HL-60/S4 treated with retinoic acid at 250 ng/mL for 4 days and 3 days (cell line): Measurements from ENCODE around the gene GSS.

Experiments used
- in situ Hi-C: fragments of 300-500 bp; cut with MboI; formaldehyde crosslinking; loops from 2 replicates; pipeline ENCODE4 v1.7.0; 2022; ENCODE audit warnings: low sequenced_read_pairs

GSS gene

DNA sequence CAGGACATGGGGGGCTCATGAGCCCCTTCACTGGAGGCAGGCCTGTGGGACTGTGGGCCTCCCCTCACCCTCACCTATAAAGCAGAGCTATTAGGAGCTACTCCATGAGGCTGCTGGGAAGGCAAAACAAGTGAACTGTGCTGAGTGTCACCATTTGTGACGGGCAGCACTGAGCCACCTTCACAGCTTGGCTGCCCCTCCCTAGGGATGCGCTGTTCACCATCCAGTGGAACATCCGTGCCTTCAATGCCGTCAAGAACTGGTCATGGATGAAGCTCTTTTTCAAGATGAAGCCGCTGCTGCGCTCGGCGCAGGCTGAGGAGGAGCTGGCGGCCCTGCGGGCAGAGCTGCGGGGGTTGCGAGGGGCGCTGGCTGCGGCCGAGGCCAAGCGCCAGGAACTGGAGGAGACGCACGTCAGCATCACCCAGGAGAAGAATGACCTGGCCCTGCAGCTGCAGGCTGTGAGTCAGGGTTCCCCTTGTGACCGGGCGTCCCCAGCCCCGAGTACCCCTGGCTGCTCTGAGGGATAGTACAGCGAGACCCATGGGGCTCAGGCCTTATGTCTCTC lies 38.4 kb upstream of the GSS start:
- in situ Hi-C loops, result no loop called here

DNA sequence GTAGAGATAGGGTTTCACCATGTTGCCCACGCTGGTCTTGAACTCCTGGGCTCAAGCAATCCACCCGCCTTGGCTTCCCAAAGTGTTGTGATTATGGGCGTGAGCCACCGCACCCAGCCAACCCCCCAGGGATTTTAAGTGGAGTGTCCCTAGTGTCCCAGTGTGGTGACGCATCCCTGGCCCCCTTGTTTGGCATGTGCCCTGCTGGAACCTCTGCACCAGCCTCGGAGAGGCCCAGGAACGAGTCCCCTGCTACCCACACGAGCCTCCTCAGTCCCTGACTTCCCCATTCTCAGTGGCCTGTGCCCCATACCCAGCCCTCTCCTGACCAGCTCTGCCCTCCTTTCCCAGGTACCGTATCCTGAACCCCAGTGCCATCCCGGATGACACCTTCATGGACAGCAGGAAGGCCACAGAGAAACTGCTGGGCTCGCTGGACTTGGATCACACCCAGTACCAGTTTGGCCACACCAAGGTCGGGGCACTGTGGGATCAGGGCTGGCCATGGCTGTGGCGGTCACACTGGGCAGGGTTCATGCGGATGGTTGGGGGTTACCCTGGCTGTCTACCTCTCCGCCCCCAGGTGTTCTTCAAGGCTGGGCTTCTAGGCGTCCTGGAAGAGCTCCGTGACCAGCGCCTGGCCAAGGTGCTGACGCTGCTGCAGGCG lies 37.3 kb upstream of the GSS start:
- in situ Hi-C loops, result no loop called here

DNA sequence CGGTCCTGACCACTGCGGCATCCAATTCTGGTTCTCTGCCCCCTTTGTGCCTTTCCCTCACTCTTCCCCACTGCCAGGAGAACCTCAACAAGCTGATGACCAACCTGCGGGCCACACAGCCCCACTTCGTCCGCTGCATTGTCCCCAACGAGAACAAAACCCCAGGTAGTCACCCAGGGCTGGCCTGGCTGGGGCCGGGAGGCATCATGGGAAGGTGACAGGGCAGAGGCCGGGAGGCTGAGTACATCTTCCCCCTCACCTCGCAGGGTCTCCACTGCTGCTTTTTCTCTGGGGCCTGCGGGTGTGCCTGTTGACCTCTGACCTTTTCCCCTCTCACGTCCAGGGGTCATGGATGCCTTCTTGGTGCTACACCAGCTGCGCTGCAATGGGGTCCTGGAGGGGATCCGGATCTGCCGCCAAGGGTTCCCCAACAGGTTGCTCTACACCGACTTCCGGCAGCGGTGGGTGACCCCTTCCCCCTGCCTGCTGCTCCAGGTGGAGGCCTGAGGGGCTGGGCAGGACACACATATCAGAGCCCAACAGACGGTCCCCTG lies 35.1 kb upstream of the GSS start:
- in situ Hi-C loops, result no loop called here

DNA sequence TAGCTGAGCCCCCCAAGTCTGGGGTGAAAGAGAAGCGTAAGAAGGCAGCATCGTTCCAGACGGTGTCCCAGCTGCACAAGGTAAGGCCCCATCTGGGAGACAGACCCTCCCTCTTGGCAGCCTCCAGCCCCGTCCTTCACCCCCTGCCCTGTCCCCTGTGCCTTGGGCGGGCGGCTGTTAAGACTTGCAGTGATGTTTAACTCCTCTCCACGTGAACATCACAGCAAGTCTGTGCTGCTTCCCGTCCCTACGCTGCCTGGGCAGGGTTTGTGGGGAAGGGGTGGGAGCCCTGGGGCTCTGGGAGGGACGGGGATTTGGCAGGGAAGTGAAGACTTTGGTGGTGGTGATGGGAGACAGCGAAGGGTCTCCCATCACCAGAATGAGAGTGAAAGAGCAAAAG lies 34.6 kb upstream of the GSS start:
- in situ Hi-C loops, result no loop called here

DNA sequence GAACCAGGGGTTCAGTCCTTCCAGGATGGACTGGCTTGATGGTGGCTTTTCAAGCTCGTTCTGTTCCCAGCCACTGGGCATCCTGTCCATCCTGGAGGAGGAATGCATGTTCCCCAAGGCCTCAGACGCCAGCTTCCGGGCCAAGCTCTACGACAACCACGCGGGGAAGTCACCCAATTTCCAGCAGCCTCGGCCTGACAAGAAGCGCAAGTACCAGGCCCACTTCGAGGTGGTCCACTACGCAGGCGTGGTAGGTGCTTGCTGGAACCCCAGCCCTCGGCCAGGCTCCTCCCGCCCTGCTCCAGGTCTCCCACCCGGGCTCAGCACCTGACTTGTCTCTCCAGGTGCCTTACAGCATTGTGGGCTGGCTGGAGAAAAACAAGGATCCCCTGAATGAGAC lies 34.1 kb upstream of the GSS start:
- in situ Hi-C loops, result no loop called here

DNA sequence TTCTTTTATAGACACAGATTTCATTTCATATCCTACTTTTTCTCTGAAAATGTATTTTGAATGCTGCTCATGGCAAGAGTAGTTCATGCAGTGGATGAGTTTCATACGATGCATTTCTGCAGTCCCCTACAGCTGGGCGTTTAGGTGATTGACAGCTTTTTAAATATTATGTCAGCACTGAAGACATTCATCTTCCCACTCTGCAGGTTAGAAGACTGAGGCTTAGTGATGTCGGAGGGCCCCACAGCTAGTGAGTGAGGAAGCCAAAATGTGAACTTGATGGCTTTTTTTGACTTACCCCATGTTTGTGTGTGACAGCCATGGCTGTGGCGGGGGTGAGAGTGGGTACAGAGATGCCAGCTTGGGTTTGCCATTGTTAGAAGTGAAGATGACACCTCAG lies 33.5 kb upstream of the GSS start:
- in situ Hi-C loops, result no loop called here

DNA sequence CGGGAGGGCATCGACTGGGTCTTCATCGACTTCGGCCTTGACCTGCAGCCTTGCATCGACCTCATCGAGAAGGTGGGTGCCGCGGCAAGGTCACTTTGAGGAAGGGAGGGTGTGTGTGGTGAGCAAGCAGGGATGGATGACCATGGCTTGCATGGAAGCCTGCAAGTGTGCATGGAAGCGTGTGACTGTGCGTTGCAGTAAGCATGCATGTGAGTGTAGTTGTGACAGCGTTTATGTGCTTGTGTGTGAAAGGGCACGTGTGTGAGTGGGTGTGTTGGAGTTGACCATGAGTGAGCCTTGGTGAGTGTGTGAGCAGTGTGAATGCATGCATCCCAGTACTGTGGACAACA lies 32.6 kb upstream of the GSS start:
- in situ Hi-C loops, result no loop called here

DNA sequence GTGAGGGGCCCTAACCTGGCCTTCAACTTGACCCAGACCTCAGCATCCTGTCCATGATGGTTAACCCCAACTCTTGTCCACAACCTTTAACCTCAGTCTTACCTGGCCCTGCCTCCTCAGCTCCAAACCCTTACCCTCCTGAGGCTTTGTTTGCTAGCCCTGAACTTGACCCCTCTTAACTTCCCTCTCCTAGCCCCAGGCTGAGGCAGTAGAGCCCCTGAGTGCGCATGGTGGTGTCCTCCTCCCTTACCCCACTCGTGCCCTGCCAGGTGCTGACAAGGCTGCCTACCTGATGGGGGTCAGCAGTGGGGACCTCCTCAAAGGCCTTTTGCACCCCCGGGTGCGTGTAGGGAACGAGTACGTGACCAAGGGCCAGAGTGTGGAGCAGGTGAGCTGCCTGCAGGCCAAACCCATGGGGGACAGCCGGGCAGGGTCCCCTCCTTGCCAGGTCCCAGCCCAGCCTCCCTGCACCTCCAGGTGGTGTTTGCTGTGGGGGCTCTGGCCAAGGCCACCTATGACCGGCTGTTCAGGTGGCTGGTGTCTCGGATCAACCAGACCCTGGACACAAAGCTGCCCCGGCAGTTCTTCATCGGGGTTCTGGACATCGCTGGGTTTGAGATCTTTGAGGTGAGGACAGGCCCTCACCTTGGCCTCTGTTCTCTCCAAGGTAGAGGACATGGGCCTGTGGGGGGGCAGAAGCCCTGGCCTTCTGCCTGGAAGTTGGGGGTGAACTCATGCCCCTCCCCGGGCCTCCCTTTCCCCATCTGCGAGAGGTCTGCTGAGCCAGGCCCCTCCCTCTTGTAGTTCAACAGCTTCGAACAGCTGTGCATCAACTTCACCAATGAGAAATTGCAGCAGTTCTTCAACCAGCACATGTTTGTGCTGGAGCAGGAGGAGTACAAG lies 31.9 kb upstream of the GSS start:
- in situ Hi-C loops, result no loop called here

DNA sequence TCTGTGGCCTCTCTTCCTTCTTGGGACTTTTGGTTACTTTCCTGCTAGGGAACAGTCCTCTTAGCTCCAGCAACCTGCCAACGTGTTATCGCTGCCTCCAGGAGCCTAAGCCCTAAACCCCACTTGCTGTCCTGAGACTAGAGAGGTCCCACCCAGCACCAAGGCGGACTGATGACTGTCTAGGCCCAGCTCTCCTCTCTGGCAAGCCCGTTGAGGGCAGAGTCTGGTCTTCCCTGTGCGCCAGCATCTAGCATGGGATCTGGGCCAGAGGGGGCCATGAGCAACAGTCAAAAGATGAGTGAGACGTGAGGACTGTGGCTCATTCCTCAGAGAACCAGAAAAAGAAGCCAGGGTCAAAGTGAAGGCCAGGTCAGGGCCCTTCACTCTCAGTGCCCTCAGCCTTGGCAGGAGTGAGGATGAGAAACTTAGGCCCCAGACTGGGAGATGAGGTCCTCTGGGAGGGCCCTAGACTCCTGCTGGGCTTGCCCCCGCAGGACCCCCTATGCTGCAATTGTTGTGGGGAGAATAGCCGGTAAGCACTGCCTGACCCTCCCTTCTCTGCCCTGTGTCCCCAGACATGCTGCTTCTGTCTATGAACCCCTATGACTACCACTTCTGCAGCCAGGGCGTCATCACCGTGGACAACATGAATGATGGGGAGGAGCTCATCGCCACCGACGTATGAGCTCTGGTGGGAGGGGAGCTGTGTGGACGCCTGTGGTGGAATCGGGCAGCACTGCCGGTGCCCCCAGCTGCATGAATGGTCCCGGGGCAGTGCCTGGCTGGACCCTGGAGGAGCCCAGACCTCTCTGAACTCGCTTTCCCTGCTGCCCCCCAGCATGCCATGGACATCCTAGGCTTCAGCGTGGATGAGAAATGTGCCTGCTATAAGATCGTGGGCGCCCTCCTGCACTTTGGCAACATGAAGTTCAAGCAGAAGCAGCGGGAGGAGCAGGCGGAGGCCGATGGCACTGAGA lies 31.0 kb upstream of the GSS start:
- in situ Hi-C loops, result no loop called here

DNA sequence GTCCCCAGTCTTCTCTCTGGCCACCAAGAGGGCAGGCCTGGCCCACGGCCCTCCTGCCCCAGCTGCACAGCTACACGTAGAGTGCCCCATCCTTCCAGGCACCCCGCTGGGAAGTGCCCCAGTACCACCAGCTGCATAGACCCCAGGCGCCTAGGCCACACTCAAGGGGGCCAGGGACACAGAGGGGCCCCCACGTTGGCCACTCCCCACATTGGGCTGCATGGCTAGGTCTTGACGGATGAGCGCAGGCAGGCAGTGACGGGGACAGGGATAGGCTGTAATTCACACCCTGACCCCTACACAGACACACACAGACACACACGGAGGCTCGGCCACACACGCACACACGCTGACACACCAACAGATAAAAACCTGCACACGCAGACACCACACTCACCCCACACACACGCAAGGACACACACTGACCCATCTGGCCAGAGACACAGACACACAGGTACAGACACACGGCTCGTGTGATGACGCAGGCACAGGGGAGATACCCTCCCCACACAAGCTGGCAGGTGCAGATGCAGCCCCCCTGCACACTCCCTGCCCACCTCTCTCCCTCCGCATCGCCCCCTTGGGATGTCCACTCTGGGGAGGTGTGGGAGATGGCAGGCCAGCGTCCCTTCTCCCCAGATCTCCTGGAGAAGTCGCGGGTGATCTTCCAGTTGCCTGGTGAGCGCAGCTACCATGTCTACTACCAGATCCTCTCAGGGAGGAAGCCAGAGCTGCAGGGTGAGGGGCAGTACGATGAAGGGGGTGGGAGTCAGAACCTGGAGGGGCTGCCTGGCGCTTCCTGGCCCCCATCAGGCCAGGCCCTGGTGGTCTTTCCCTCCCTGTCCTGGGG lies 30.1 kb upstream of the GSS start:
- in situ Hi-C loops, result no loop called here

DNA sequence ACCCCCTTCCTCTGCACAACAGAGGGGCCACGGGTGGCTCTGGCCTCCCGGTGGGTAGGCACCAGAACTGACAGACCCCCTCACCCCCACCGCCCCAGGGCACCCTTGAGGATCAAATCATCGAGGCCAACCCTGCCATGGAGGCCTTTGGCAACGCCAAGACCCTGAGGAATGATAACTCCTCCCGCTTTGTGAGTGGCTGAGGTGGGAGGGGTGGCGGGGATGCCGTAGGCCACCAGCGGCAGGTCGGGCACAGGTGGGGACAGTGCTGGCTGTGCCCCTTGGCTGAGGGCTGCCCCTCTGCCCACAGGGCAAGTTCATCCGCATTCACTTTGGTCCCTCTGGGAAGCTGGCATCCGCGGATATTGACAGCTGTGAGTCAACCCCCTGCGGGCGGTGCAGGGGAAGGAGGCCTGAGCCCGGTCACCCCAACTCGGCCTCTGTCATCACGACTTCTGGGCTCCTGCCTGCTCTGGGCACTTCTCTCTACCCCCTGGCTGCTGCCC lies 29.2 kb upstream of the GSS start:
- in situ Hi-C loops, result no loop called here

DNA sequence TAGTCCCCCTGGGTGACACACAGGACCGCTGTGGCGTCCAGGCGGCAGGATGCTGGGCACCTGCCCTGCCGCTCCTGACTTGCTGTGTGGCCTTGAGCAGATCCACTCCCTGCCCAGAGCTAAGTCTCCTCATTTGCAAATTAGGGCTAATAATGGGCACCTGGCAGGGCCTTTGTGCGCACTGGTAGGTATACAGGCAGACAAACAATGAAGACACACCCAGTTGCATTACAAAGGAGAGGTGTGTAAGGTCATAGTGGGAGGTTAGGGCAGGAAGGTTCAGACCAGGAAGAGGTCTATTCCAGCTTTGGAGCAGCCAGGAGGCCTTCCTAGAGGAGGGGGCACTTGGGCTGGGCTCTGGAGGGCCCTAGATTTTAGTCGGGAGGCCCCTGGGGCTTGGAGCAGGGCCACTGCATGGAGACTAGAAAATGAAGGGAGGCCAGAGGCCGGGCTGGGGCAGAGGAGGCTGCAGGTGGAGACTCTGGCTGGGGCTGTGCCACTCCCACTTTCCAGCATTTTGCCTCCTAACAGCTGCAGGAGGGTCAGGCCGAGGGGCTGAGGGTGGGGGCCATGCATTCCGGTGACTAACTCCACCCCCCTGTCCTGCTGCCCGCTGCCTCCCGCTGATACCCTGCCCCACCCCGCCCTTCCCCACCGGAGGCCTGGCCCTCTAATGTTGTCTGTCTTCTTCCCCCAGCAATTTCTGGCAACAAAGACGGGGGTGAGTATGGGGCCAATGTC lies 28.6 kb upstream of the GSS start:
- in situ Hi-C loops, result no loop called here

DNA sequence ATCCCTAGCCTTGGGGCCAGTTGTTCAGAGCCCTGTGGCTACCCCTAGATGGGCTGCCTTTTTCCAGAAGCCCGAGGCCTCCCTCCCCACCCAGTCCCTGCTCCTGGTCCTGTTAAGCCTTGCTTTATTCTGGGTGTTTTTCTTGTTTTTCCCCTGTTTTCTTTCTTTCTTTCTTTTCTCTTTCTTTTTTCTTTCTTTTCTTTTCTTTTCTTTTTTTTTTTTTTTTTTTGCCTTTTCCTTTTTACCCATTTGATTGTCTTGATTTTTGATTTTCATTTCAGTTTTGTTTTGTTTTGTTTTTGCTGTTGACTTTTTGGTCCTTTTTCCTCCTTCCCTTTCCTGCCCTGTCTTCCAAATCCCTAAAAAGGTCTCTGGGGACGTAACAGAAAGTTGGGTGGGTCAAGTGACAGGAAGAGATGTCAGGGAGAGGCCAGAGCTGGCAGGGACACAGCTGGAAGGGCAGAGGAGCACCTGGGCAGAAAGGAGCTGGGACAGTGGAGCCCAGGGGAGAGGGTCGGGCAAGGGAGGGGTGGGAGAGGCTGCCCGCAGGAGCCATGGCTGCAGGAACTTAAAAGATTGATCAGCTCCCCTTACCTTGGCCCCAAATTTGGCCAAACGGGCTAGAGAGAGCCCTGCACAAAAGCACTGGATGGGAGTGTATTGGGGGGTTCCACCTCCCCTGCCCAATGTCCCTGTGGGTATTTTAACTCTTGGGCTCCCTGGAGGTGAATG lies 27.6 kb upstream of the GSS start:
- in situ Hi-C loops, result no loop called here

DNA sequence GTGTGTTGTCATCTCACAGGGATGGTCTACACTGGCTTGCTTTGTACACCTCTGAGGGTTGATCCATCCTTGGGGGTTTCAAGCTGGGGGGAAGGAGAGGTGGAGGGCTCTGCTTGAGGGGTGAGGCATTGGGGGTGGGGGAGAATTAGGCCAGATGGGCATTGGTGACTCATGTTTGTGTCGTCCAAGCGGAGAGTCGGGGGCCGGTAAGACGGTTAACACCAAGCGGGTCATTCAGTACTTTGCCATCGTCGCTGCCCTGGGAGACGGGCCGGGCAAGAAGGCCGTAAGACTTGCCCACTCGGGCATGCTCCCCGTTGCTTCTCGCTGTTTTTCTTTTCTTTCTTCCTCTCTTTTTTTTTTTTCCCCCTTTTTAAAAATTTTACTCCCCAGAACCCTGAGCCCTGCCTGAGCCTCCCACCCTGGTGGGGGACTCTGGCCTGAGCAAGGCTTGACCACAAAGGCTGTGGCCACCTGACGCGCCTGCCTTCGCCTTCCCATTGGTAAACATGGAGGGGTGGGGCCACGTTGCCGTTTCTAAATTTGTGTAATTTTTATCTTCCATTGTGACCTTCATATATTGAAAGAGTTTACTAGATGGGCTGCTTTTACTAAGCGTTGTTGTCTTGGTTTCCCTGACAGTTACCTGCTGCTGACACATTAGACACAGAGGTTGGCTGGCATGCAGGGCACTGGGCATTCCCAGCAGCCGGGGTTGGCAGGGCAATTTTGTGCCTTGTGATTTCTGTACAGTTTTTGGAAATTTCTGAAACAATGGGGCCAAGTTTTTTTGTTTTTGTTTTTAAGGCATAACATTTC lies 26.9 kb upstream of the GSS start:
- in situ Hi-C loops, result no loop called here

DNA sequence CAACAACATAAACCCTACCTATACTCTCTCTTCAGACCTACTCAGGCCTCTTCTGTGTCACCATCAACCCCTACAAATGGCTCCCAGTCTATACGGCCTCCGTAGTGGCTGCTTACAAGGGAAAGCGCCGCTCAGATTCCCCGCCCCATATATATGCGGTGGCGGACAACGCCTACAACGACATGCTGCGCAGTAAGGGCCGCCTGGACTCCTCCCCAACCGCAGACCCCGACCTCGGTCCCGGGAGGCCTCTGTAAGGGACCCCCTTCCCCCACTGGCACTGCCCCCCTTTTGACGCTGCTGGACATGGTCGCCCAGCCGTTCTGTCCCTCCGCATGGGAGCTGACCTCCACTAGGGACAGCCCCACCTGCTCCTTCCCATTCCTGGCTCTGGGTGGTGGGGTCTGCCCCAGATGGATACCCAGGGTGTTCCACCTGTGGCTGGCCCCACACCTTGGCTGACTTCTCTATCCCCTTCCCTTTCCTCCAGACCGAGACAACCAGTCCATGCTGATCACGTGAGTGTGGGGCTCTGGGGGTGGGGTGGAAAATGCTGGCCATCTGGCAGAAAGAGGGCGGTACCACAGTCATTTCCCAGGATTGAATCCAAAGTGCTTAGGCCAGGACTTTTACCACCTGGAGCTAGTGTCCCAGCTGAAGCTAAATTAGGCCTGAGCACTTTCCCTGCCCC lies 25.1 kb upstream of the GSS start:
- in situ Hi-C loops, result no loop called here

DNA sequence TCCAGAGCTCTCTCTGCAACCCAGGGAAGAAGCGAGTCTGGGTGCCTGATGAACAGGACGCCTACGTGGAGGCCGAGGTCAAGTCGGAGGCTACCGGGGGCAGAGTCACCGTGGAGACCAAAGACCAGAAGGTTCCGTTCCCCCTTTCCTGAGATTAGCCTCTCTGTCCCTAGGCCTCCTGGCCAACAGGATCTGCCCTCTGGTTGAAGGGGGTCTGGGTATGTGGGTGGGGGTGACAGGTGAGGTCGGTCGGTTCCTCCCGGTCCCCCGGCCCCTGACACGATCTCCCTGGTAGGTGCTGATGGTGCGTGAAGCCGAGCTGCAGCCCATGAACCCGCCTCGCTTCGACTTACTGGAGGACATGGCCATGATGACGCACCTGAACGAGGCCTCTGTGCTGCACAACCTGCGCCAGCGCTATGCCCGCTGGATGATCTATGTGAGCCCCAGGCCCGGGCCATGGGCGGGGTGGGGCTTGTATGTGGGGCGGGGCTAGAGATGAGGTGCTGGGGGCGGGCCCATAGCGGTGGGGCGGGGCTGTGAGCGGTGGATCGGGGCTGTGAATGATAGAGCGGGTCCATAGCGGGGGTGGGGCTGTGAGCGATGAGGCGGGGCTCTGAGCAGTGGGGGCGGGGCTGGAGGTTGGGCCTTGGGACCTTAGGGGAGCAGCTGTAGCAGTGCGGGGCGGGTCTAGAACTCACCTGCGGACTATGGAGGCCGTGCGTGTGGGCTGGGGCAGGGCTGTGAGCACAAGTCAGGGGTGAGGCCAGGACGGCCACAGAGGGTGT lies 24.0 kb upstream of the GSS start:
- in situ Hi-C loops, result no loop called here
